ENCODE measurements around the gene PHF14.
"Not testable (repeated sequence)": the region's sequence is repeated elsewhere in the genome, so short reads cannot be mapped to it uniquely, and the experiment has no call there.

The PHF14 gene, protein sequence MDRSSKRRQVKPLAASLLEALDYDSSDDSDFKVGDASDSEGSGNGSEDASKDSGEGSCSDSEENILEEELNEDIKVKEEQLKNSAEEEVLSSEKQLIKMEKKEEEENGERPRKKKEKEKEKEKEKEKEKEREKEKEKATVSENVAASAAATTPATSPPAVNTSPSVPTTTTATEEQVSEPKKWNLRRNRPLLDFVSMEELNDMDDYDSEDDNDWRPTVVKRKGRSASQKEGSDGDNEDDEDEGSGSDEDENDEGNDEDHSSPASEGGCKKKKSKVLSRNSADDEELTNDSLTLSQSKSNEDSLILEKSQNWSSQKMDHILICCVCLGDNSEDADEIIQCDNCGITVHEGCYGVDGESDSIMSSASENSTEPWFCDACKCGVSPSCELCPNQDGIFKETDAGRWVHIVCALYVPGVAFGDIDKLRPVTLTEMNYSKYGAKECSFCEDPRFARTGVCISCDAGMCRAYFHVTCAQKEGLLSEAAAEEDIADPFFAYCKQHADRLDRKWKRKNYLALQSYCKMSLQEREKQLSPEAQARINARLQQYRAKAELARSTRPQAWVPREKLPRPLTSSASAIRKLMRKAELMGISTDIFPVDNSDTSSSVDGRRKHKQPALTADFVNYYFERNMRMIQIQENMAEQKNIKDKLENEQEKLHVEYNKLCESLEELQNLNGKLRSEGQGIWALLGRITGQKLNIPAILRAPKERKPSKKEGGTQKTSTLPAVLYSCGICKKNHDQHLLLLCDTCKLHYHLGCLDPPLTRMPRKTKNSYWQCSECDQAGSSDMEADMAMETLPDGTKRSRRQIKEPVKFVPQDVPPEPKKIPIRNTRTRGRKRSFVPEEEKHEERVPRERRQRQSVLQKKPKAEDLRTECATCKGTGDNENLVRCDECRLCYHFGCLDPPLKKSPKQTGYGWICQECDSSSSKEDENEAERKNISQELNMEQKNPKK

GRCh38 chr7:10973061-10973941 lies at the start of gene PHF14:
Gene PHF14 (plus strand): TSS chr7:10973872. CDS start chr7:10974324, 452 bp downstream.
- peak; percentile 95 for DNase-seq (ENCODE audit: low spot score)
- FAIRE-seq: peak; percentile 86

GRCh38 chr7:10924370-10924769 lies 49.3 kb upstream of the PHF14 start:
- no peak for DNase-seq (ENCODE audit: low spot score)
- FAIRE-seq: no peak

- not testable (repeated sequence) for DNase-seq (ENCODE audit: low spot score)
These were observed 45.5 kb upstream of the PHF14 start for GRCh38 chr7:10928203-10928602.

DNA sequence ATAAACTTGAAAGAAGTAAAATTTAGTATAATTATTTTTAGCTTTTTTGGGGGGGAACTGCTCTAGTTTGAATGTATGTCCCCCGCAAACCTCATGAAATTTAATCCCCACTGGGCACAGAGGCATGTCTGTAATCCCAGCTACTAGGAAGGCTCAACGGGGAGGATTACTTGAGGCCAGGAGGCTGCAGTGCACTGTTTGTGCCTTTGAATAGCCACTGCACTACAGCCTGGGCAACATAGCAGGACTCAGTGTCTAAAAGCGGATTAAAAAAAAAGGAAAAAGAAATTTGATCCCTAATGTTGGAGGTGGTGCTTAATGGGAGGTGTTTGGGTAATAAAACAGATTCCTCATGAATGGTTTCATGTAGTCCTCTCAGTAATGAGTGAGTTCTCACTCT lies 43.1 kb upstream of the PHF14 start:
- DNase-seq (ENCODE audit: low spot score): no peak

More at GRCh38 chr7:10928203-10928602, 45.5 kb upstream of the PHF14 start:
- not testable (repeated sequence) for FAIRE-seq

GRCh38 chr7:10931161-10931560 lies 42.5 kb upstream of the PHF14 start:
- no peak for FAIRE-seq
- no peak for DNase-seq (ENCODE audit: low spot score)

More for the DNA sequence above, 43.1 kb upstream of the PHF14 start:
- no peak for FAIRE-seq

DNA sequence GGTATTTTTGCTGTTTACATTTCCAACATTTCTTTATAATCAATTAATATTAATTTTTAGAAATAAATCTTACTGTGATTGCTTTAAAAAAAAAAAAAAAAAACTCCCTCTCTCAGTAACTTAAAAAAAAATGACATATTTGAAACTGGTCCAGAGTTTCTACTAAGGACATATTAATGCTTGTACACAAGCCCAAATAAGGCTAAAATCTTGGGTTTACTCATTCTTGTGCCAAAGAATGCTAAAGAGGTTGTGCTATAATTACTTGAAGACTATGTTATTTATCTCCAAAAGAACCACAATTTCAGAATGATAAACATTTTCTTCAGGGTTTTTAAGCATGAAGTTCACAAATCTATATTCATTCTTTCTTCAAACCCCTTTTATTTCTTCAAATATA lies 39.4 kb upstream of the PHF14 start:
- FAIRE-seq (no peak), DNase-seq (ENCODE audit: low spot score) (no peak)

DNA sequence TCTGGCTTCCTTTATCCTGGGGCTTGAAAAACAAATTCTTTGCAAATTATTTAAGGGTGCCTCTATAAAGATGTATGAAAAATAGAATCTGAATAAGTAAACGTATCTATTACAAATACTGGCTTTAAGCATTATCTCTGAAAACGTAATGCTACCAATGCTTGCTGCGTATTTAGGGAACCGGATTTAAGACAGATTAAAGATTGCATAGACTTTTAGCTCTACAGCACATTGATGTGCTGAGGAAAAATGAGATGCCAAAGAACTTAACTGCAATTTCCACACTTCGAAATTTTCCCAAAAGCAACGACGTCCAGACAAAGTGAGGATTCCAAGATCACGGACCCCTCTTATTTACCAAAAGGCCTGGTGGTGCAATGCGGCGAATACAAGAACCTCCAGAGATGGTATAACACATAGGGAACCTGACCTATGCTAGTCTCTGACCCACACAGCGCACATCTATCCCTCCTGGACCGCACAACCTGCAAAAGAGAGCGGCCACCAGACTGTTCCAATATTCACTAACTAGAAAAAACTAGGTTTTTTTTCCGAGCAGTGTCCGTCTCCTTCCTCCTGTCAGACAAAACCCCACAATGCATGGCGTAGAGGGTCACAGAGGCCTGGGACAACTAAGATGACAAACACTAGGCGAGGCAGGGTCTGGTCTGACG lies 34.3 kb upstream of the PHF14 start:
- peak; percentile 16 for DNase-seq (ENCODE audit: low spot score)
- no peak for FAIRE-seq

DNA sequence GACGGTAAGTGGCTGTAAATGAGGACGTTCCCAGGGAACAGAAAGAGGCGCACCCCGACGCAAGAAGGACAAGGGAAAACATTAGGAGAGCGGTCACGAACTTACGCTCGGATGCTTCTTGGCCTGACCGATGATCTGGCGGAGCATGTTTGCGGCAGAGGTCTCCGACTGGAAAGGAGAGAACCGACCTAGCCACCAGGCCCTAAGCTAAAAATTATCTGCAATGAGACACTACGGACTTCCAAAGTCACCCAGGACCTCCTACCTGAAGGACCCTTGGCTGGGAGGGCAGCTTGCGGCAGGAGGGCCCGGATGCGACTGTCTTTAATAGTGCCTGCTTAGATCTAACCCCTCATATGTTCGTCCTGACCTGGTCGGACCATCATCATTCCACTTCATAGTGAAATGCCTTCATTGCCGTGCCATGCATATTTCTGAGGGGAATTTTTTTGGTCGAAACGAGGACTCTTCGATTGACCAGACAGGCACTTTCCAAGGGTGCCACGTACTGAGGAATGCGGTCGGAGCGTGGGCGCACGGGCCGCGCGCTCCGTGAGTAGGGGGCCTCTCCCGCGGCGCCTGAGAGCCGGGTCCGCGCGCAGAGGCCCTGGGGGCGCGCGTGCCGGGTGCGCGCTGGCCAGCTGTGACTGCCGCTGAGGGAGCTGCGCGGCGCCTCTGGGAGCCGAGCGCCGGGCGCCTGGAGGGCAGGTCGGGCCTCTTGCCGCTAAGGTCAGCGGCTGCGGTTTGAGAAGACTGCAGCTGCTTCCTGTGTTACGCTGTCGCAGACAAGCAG lies 33.6 kb upstream of the PHF14 start:
- peak; percentile 77 for FAIRE-seq
- DNase-seq (ENCODE audit: low spot score): peak; percentile 97

DNA sequence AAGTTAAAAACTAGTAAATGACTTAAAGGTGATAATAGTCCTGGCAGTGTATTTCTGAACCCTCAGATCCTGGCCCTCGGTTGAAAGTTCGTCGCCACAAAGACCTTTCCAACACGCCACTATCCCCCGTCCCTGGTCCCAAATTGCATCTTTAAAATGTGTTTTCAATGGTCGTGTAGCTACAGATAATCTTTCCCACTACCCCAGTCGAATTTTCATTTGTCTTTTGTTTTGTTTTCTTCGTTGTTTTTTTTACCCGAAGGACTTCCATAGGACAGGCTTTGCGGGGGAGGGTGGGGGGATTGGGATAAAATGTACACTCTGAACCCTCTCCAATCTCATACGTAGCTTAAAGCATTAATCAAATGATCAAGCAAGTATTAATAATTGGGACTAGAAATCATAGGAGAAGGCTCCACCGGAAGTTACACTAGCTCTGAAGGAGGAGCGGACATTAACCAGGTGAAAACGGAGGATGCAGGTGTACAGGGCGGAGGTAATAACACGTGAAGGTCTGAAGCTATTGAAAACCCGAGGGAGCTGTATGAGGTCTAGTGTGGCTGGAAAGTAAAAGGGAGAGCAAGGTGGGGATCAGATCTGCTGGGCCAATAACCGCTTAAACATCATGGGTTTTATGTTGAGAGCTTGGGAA lies 32.8 kb upstream of the PHF14 start:
- FAIRE-seq (no peak), DNase-seq (ENCODE audit: low spot score) (no peak)

DNA sequence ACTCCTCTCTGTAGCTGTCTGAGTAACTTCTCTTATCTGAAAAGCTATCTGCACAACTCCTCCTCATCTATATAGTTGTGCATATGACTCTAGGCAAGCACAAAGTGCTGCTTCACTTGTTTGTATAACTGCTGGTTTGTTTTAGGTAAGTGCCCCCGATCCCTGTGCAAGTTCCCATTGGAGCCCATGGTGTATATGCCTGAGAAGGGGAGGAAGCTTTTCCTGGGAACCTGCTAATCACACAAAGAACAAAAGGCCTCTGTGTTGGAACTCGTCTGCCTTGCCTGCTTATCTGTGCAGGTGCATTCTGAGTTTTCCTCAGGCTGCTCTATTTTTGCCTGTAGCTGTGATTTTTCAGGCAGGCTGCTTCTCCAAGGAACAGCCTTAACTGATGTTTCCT lies 23.2 kb upstream of the PHF14 start:
- DNase-seq (ENCODE audit: low spot score): no peak
- FAIRE-seq: no peak

- not testable (repeated sequence) for FAIRE-seq; DNase-seq (ENCODE audit: low spot score)
These were observed 22.6 kb upstream of the PHF14 start for GRCh38 chr7:10950974-10951578.

DNA sequence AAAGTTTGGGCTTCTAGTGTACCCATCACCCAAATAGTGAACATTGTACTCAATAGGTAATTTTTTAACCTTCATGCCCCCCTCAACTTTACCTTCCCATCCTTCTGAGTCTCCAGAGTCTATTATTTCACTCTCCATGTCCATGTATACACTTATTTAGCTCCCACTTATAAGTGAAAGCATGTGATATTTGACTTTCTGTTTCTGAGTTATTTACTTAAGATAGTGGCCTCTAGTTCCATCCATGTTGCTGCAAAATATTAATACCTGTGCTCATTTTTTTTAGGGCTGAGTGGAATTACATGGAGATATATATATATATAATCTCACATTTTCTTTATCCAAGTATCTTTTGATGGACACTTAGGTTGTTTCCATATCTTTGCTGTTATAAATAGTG lies 21.1 kb upstream of the PHF14 start:
- DNase-seq (ENCODE audit: low spot score) (no peak), FAIRE-seq (no peak)

GRCh38 chr7:10953078-10953750 lies 20.5 kb upstream of the PHF14 start:
- not testable (repeated sequence) for DNase-seq (ENCODE audit: low spot score); FAIRE-seq

DNA sequence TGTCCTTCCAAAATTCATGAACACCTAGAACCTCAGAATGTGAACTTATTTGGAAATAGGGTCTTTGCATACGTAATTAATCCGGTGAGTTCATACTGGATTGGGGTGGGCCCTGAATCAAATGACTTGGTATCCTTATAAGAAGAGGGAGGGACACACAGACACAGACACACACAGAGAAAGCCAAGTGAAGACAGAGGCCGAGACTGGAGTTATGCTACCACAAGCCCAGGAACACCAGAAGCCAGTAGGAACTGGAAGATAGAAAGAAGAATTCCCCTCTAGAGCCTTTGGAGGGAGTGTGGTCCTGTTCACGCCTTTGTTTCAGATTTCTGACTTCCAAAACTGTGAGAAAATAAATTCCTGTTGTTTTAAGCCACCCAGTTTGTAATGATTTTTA lies 17.1 kb upstream of the PHF14 start:
- FAIRE-seq (no peak), DNase-seq (ENCODE audit: low spot score) (no peak)

- FAIRE-seq; DNase-seq (ENCODE audit: low spot score): not testable (repeated sequence)
These were observed 13.4 kb upstream of the PHF14 start for GRCh38 chr7:10960242-10960641.

- DNase-seq (ENCODE audit: low spot score); FAIRE-seq: not testable (repeated sequence)
These were observed 8.7 kb upstream of the PHF14 start for GRCh38 chr7:10965016-10965415.

- DNase-seq (ENCODE audit: low spot score): no peak
- FAIRE-seq: no peak
These were observed 1.5 kb upstream of the PHF14 start for GRCh38 chr7:10972174-10972573.
